ENCODE data around the gene SHD. TPM values are rescaled to one million over a fixed set of nuclear protein-coding genes. Genes with fewer than 3 reads are reported as not detected.

The SHD gene
- total and polyA plus RNA-seq, 2 of the 8 experiments (the other 6 are each of a cell fraction or from before 2014, with no cell fraction given): 5.8 to 10.7 TPM

GRCh38 chr19:4334929-4335570 lies 56.0 kb downstream of the SHD start (continued):
- TF ChIP-seq SIN3A (conservative IDR thresholded peaks at IDR 0.05 in 1 of 2, IDR thresholded peaks at IDR 0.05 in 1 of 2; ENCODE audit: low read depth in 1 of 2, low read length in 2 of 2) (no peak), CREB1 (IDR thresholded peaks at IDR 0.05) (no peak), BACH1 (IDR thresholded peaks at IDR 0.05; ENCODE audit: low read length) (no peak), KDM1A (IDR thresholded peaks at IDR 0.05; ENCODE audit: borderline replicate concordance, low read length) (no peak), POU5F1 (IDR thresholded peaks at IDR 0.05; ENCODE audit: low read depth, low read length) (no peak), E2F6 (IDR thresholded peaks at IDR 0.05) (no peak), YY1 (IDR thresholded peaks at IDR 0.05; ENCODE audit: low read depth, low read length) (no peak), TAF7 (optimal IDR thresholded peaks at IDR 0.05; ENCODE audit: borderline replicate concordance, low read depth, low read length) (no peak)
